HG03565 (cell line): ENCODE data around the gene PBRM1.
"Not testable (repeated sequence)": the region's sequence is repeated elsewhere in the genome, so short reads cannot be mapped to it uniquely, and the experiment has no call there.

Experiments
- ATAC-seq: cut with Tn5 transposase; IDR thresholded peaks from one replicate; pipeline ENCODE4 v1.9.1; 2021; ENCODE audit warnings: mild to moderate bottlenecking, moderate library complexity; ENCODE audit not compliant: unreplicated experiment

PBRM1 gene

GRCh38 chr3:52704611-52705437 lies 19.1 kb upstream of the PBRM1 start:
- no peak for ATAC-seq

GRCh38 chr3:52703341-52703740 lies 17.6 kb upstream of the PBRM1 start:
- no peak for ATAC-seq

- ATAC-seq: no peak
Measured at GRCh38 chr3:52697632-52697965, 11.9 kb upstream of the PBRM1 start.

- no peak for ATAC-seq
Measured at GRCh38 chr3:52696830-52697631, 11.3 kb upstream of the PBRM1 start.

GRCh38 chr3:52695798-52696671 lies 10.3 kb upstream of the PBRM1 start:
- no peak for ATAC-seq

- no peak for ATAC-seq
Measured at GRCh38 chr3:52694528-52695189, 8.9 kb upstream of the PBRM1 start.

- no peak for ATAC-seq
Measured at GRCh38 chr3:52693071-52693470, 7.4 kb upstream of the PBRM1 start.

- ATAC-seq: no peak
Measured at GRCh38 chr3:52690560-52690959, 4.8 kb upstream of the PBRM1 start.

GRCh38 chr3:52689151-52689550 lies 3.4 kb upstream of the PBRM1 start:
- no peak for ATAC-seq

- ATAC-seq: no peak
Measured at GRCh38 chr3:52688266-52688665, 2.6 kb upstream of the PBRM1 start.

- peak; percentile 54 for ATAC-seq
Measured at GRCh38 chr3:52685285-52685708, 416 bp downstream of the PBRM1 start.

GRCh38 chr3:52684184-52684583 lies 1.5 kb downstream of the PBRM1 start:
- no peak for ATAC-seq

- no peak for ATAC-seq
Measured at GRCh38 chr3:52683611-52684010, 2.1 kb downstream of the PBRM1 start.

- no peak for ATAC-seq
Measured at GRCh38 chr3:52682016-52682415, 3.7 kb downstream of the PBRM1 start.

GRCh38 chr3:52681596-52681995 lies 4.1 kb downstream of the PBRM1 start:
- no peak for ATAC-seq

- ATAC-seq: no peak
Measured at GRCh38 chr3:52679811-52680210, 5.9 kb downstream of the PBRM1 start.

GRCh38 chr3:52679199-52679538 lies 6.5 kb downstream of the PBRM1 start:
- no peak for ATAC-seq

- ATAC-seq: no peak
Measured at GRCh38 chr3:52678265-52679198, 7.2 kb downstream of the PBRM1 start.

GRCh38 chr3:52676201-52676600 lies 9.5 kb downstream of the PBRM1 start:
- not testable (repeated sequence) for ATAC-seq

GRCh38 chr3:52671676-52672075 lies 14.0 kb downstream of the PBRM1 start:
- no peak for ATAC-seq
